H9 (cell line): ENCODE results near the gene PSMD10. TPM values are rescaled to one million over a fixed set of nuclear protein-coding genes. Genes with fewer than 3 reads are reported as not detected.

Experiments
- DNase-seq: peaks from one replicate; pipeline ENCODE4 v3.0.0-alpha.2; 2017
- H2AFZ ChIP-seq: one replicate; pipeline ENCODE4 v1.6.1; 2013; ENCODE audit warnings: mild to moderate bottlenecking, low read length, control low read depth, moderate library complexity
- H2AK5ac ChIP-seq: 2 replicates; pipeline ENCODE4 v1.6.1; 2013; ENCODE audit warnings: low read length, control low read depth, mixed read lengths; ENCODE audit not compliant: insufficient read length
- H2BK120ac ChIP-seq: one replicate; pipeline ENCODE4 v1.6.1; 2013; ENCODE audit warnings: low read depth, mild to moderate bottlenecking, low read length, control low read depth, inconsistent platforms; ENCODE audit not compliant: poor library complexity, severe bottlenecking
- H2BK12ac ChIP-seq: 2 replicates; pipeline ENCODE4 v1.6.1; 2013; ENCODE audit warnings: low read length, control low read depth, mixed read lengths, low read depth; ENCODE audit not compliant: insufficient read length
- H2BK15ac ChIP-seq: 2 replicates; pipeline ENCODE4 v1.6.1; 2013; ENCODE audit warnings: low read depth, low read length, control low read depth
- H2BK20ac ChIP-seq: one replicate; pipeline ENCODE4 v1.6.1; 2013; ENCODE audit warnings: low read depth, mild to moderate bottlenecking, low read length, control low read depth, inconsistent platforms; ENCODE audit not compliant: poor library complexity, severe bottlenecking
- H2BK5ac ChIP-seq: 2 replicates; pipeline ENCODE4 v1.6.1; 2013; ENCODE audit warnings: low read length, control low read depth, mixed read lengths; ENCODE audit not compliant: insufficient read length
- H3K14ac ChIP-seq: 2 replicates; pipeline ENCODE4 v1.6.1; 2013; ENCODE audit warnings: low read length, control low read depth; ENCODE audit not compliant: insufficient read depth
- H3K18ac ChIP-seq: 2 replicates; pipeline ENCODE4 v1.6.1; 2013; ENCODE audit warnings: low read depth, mild to moderate bottlenecking, mixed read lengths, low read length, control low read depth; ENCODE audit not compliant: insufficient read length
- H3K23ac ChIP-seq: 2 replicates; pipeline ENCODE4 v1.6.1; 2013; ENCODE audit warnings: low read length, control low read depth, mixed read lengths, low read depth; ENCODE audit not compliant: insufficient read length
- H3K23me2 ChIP-seq: 2 replicates; pipeline ENCODE4 v1.6.1; 2013; ENCODE audit warnings: low read depth, mild to moderate bottlenecking, mixed read lengths, low read length, control low read depth; ENCODE audit not compliant: insufficient read length, poor library complexity, severe bottlenecking
- H3K27ac ChIP-seq: 2 replicates; pipeline ENCODE4 v1.5.1; 2013; ENCODE audit warnings: low read length, control low read depth, mixed read lengths, low read depth; ENCODE audit not compliant: insufficient read length
- H3K27me3 ChIP-seq: 2 replicates; pipeline ENCODE4 v1.6.1; 2013; ENCODE audit warnings: low read length, control low read depth, inconsistent platforms; ENCODE audit not compliant: insufficient read depth
- H3K4ac ChIP-seq: 2 replicates; pipeline ENCODE4 v1.6.1; 2013; ENCODE audit warnings: low read depth, mild to moderate bottlenecking, control low read depth, inconsistent platforms, low read length, moderate library complexity
- H3K4me1 ChIP-seq: 2 replicates; pipeline ENCODE4 v1.6.1; 2013; ENCODE audit warnings: low read length, control low read depth, inconsistent platforms; ENCODE audit not compliant: insufficient read depth
- H3K4me2 ChIP-seq: 2 replicates; pipeline ENCODE4 v1.6.1; 2013; ENCODE audit warnings: low read length, control low read depth, mixed read lengths; ENCODE audit not compliant: insufficient read length, insufficient read depth
- H3K56ac ChIP-seq: 2 replicates; pipeline ENCODE4 v1.6.1; 2013; ENCODE audit warnings: low read depth, mild to moderate bottlenecking, mixed read lengths, low read length, control low read depth; ENCODE audit not compliant: insufficient read length
- H3K79me1 ChIP-seq: 2 replicates; pipeline ENCODE4 v1.6.1; 2013; ENCODE audit warnings: low read depth, mild to moderate bottlenecking, moderate library complexity, low read length, control low read depth, inconsistent platforms; ENCODE audit not compliant: insufficient read depth, poor library complexity, severe bottlenecking
- H3K79me2 ChIP-seq: 2 replicates; pipeline ENCODE4 v1.6.1; 2013; ENCODE audit warnings: low read length, control low read depth, inconsistent platforms; ENCODE audit not compliant: insufficient read depth
- H3K9ac ChIP-seq: 2 replicates; pipeline ENCODE4 v1.6.1; 2013; ENCODE audit warnings: low read length, control low read depth, mixed read lengths; ENCODE audit not compliant: insufficient read length; ENCODE audit errors: extremely low read depth
- H3K9me3 ChIP-seq: one replicate; pipeline ENCODE4 v1.6.1; 2013; ENCODE audit warnings: low read depth, low read length, inconsistent platforms; ENCODE audit not compliant: control insufficient read depth
- H3T11ph ChIP-seq: one replicate; pipeline ENCODE4 v1.6.1; 2013; ENCODE audit warnings: mild to moderate bottlenecking, low read length, control low read depth, inconsistent platforms
- H4K20me1 ChIP-seq: one replicate; pipeline ENCODE4 v1.6.1; 2013; ENCODE audit not compliant: control insufficient read depth, insufficient read length, insufficient read depth
- H4K5ac ChIP-seq: 2 replicates; pipeline ENCODE4 v1.6.1; 2013; ENCODE audit warnings: low read depth, mild to moderate bottlenecking, mixed read lengths, low read length, control low read depth; ENCODE audit not compliant: insufficient read length
- H4K8ac ChIP-seq: replicated peaks from 2 replicates; pipeline ENCODE4 v1.6.1; 2013; ENCODE audit warnings: low read length, control low read depth, mixed read lengths, low read depth; ENCODE audit not compliant: insufficient read length
- H4K91ac ChIP-seq: 2 replicates; pipeline ENCODE4 v1.6.1; 2013; ENCODE audit warnings: low read depth, mild to moderate bottlenecking, moderate library complexity, mixed read lengths, low read length, control low read depth; ENCODE audit not compliant: insufficient read length
- H3K27ac Mint-ChIP-seq, 3 experiments: 2 replicates in 2 of 3; 3 replicates in 1 of 3; pipeline ENCODE4 v1.8.0; 2020 to 2021; ENCODE audit warnings: mixed read lengths in 3 of 3, mild to moderate bottlenecking in 1 of 3, moderate library complexity in 1 of 3
- H3K27me3 Mint-ChIP-seq: 2 replicates; pipeline ENCODE4 v1.8.0; 2021; ENCODE audit warnings: low read depth, mild to moderate bottlenecking, moderate library complexity, mixed read lengths
- H3K36me3 Mint-ChIP-seq, 3 experiments: 2 replicates in 2 of 3; 3 replicates in 1 of 3; pipeline ENCODE4 v1.8.0; 2020 to 2021; ENCODE audit warnings: low read depth in 3 of 3, mixed read lengths in 3 of 3; ENCODE audit not compliant: insufficient read depth in 1 of 3
- H3K4me1 Mint-ChIP-seq, 2 experiments: 2 replicates each; pipeline ENCODE4 v1.8.0; 2020; ENCODE audit warnings: mixed read lengths in 2 of 2
- H3K4me3 Mint-ChIP-seq, 2 experiments: 2 replicates in 1 of 2; 3 replicates in 1 of 2; pipeline ENCODE4 v1.8.0; 2020 to 2021; ENCODE audit warnings: mild to moderate bottlenecking in 2 of 2, mixed read lengths in 2 of 2, moderate library complexity in 1 of 2
- H3K9me3 Mint-ChIP-seq, 2 experiments: 2 replicates in 1 of 2; 3 replicates in 1 of 2; pipeline ENCODE4 v1.8.0; 2020; ENCODE audit warnings: mild to moderate bottlenecking in 2 of 2, mixed read lengths in 2 of 2, moderate library complexity in 1 of 2
- WGBS: extraction: QIAGEN DNeasy Blood & Tissue Kit; methylation state at CpG from one replicate; pipeline ENCODE4 v1.1.7; 2013; ENCODE audit warnings: missing lambda C conversion rate, low lambda C conversion rate, mixed read lengths; ENCODE audit not compliant: insufficient read length; ENCODE audit errors: extremely low coverage; 5-methylcytosine and 5-hydroxymethylcytosine counted together
- total RNA-seq: library from RNA; stranded (reverse); gene quantifications from 2 replicates; pipeline ENCODE4 v1.2.1, GENCODE V29; 2021
- TF ChIP-seq, protein P1 (sequence below): fragments of 200-600 bp; sonication (generic); conservative IDR thresholded peaks from 3 replicates; pipeline ENCODE4 v1.8.0; 2021; ENCODE audit warnings: antibody characterized with exemption, mild to moderate bottlenecking

The PSMD10 gene
- total RNA-seq, 1 experiment from 2014 or later: 93.9 TPM

- H3K4me1 Mint-ChIP-seq: peaks cover 4 to 8% of the 10 kb centered on the region in 2 experiments
- H2BK120ac ChIP-seq: no peak overlapping the region
- no peak overlapping the region for H3K18ac ChIP-seq
- H3K79me1 ChIP-seq: no peaks in the 10 kb centered on the region
- H3K14ac ChIP-seq: no peak overlapping the region
- no peak overlapping the region for H2AFZ ChIP-seq
- H2BK20ac ChIP-seq: no peak overlapping the region
- no peak overlapping the region for H2BK15ac ChIP-seq
- H2BK5ac ChIP-seq: no peak overlapping the region
- no peak overlapping the region for H3K27ac Mint-ChIP-seq
- H3K36me3 Mint-ChIP-seq: no peaks in the 10 kb centered on the region
- no peaks in the 10 kb centered on the region for H3K9me3 Mint-ChIP-seq
- no peaks in the 10 kb centered on the region for H3K27me3 ChIP-seq
- H3K4me3 Mint-ChIP-seq: no peak overlapping the region
- WGBS: no CpG with 5 or more reads among the region's 1 CpG
- no peak overlapping the region for H2BK12ac ChIP-seq
- no peak overlapping the region for H3K9ac ChIP-seq
- H3K27me3 Mint-ChIP-seq: peaks cover 2% of the 10 kb centered on the region
- TF ChIP-seq, protein P1, sequence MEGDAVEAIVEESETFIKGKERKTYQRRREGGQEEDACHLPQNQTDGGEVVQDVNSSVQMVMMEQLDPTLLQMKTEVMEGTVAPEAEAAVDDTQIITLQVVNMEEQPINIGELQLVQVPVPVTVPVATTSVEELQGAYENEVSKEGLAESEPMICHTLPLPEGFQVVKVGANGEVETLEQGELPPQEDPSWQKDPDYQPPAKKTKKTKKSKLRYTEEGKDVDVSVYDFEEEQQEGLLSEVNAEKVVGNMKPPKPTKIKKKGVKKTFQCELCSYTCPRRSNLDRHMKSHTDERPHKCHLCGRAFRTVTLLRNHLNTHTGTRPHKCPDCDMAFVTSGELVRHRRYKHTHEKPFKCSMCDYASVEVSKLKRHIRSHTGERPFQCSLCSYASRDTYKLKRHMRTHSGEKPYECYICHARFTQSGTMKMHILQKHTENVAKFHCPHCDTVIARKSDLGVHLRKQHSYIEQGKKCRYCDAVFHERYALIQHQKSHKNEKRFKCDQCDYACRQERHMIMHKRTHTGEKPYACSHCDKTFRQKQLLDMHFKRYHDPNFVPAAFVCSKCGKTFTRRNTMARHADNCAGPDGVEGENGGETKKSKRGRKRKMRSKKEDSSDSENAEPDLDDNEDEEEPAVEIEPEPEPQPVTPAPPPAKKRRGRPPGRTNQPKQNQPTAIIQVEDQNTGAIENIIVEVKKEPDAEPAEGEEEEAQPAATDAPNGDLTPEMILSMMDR: no peak
- no peaks in the 10 kb centered on the region for H3K4me1 ChIP-seq
- no peak overlapping the region for H4K91ac ChIP-seq
- H3K23ac ChIP-seq: no peak overlapping the region
- no peak overlapping the region for H4K8ac ChIP-seq
- no peaks in the 10 kb centered on the region for H4K20me1 ChIP-seq
- H3K79me2 ChIP-seq: no peaks in the 10 kb centered on the region
- H3K9me3 ChIP-seq: no peaks in the 10 kb centered on the region
- H2AK5ac ChIP-seq: no peak overlapping the region
- no peak overlapping the region for H3T11ph ChIP-seq
- H3K4me2 ChIP-seq: no peak overlapping the region
- H3K23me2 ChIP-seq: no peaks in the 10 kb centered on the region
- H3K56ac ChIP-seq: no peak overlapping the region
- no peak overlapping the region for H3K4ac ChIP-seq
- H4K5ac ChIP-seq: no peak overlapping the region
- H3K27ac ChIP-seq: no peak overlapping the region
- DNase-seq: no peak
These were observed 19.8 kb downstream of the PSMD10 start for GRCh38 chrX:108071578-108071977.
